Stimulated activated CD8-positive, alpha-beta memory T cell treated with anti-CD3 and anti-CD28 coated beads, Interleukin-15, amount 100 ng/mL, for 24 hours (primary cell): ENCODE results near the gene TWIST1.

ENCODE experiments used
- DNase-seq: peaks from one replicate; pipeline ENCODE4 v3.0.0-alpha.2; 2020; ENCODE audit warnings: low read depth

The TWIST1 gene

GRCh38 chr7:19094598-19095352 is 22.7 kb downstream of the TWIST1 start:
- no peak for DNase-seq

- DNase-seq: no peak
Measured at GRCh38 chr7:19094138-19094537, 23.3 kb downstream of the TWIST1 start.

DNA sequence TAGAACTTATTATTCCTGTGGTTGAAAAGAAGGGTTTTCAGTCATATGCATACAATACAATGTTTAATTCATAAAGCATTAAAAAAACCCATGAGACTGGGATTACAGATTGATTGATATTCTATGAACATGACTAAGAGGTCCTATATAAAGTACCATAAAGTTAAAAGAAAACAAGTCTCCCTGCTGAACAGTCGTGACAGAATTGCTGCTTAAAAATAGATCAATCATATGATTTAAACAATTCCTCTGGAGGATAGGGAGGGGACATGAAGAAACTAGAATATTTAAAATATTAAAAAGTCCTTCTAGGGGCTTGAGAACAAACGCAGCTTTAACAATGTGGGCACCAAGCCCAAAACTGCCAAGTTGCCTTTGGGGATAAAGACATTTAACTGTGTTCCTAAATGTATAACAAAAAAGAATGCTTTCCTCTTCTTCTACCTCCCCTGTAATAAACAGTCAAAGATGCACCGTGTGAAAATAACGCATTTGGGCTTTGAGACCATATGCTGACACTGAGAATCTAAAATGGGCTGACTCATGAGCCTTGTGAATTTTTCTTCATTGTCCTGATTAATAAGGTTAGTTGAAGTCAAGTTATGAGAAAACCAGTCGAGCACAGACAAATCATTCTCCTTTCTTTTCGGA is 25.8 kb downstream of the TWIST1 start:
- DNase-seq: no peak

DNA sequence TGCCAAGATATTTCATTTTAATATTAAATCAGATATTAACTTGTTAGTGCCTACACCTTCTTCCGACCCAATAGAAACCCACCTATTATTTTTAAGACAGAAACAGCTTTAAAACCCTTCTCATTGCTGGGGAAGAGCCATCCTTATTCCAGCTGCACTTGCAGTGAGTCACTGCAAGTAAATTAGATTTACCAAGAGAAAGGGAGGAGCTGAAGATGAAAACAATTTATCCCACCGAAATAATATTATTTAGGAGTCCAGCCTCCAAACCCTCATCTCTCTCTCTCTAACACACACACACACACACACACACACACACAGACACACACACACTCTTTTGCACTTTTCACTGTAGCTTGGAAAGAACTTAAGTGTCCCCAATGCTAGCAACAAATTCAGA is 26.9 kb downstream of the TWIST1 start:
- no peak for DNase-seq

- no peak for DNase-seq
Measured at GRCh38 chr7:19089797-19090196, 27.6 kb downstream of the TWIST1 start.

- DNase-seq: no peak
Measured at GRCh38 chr7:19089378-19089777, 28.1 kb downstream of the TWIST1 start.

DNA sequence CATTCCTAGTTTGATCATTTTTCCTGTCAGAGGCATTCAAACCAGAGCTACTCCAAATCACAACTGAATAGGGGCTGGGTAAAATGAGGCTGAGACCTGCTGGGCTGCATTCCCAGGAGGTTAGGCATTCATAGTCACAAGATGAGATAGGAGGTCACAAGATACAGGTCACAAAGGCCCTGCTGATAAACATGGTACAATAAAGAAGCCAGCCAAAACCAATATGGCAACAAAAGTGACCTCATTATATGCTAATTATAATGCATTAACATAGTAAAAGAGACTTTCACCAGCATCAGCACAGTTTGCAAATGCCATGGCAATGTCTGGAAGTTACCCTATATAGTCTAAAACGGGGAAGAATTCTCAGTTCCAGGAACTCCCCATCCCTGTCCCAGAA is 37.3 kb downstream of the TWIST1 start:
- DNase-seq: no peak

- no peak for DNase-seq
Measured at GRCh38 chr7:19079066-19079465, 38.4 kb downstream of the TWIST1 start.

- no peak for DNase-seq
Measured at GRCh38 chr7:19069842-19070241, 47.6 kb downstream of the TWIST1 start.

DNA sequence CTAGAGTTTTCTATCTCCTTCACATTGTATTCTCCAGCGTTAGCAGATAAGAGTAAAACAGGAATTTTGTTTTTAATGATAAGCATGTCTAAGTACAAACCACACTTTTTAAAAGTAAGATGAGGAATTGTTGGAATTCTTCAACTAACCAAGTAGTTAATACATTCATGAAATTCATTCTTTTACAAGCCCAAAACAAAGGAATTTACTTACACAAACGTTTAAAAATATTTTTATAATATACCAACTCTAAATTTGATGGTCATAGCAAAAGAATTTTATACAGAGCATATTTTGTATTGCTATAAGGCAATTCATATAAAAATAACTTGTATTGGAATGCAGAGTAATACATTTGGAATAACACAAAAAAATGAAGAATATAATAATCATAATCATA is 51.3 kb downstream of the TWIST1 start:
- no peak for DNase-seq
